Thyroid gland (tissue), 4 donors: Measurements from ENCODE around the gene ELMO2.

Experiments used
- CTCF ChIP-seq, 6 experiments: fragments of 200-600 bp in 3 of 6; fragments of 450-650 bp in 3 of 6; sonication (generic) in 3 of 6; IDR thresholded peaks; one replicate each; pipeline ENCODE4 v1.5.1; 2016 to 2019; ENCODE audit warnings: antibody characterized with exemption in 6 of 6, mild to moderate bottlenecking in 2 of 6, inconsistent platforms in 1 of 6, moderate library complexity in 1 of 6
- POLR2A ChIP-seq, 2 donors: fragments of 450-650 bp; IDR thresholded peaks; one replicate each; pipeline ENCODE4 v1.6.1; 2017; ENCODE audit warnings: antibody characterized with exemption in 2 of 2, mild to moderate bottlenecking in 2 of 2, moderate library complexity in 1 of 2

GRCh38 chr20:46423882-46424482, 17.6 kb upstream of the ELMO2 start:
- TF ChIP-seq CTCF (IDR thresholded peaks at IDR 0.05) (no peak), POLR2A (IDR thresholded peaks at IDR 0.05) (no peak)
